ENCODE data around the gene TMEM51.

DNA sequence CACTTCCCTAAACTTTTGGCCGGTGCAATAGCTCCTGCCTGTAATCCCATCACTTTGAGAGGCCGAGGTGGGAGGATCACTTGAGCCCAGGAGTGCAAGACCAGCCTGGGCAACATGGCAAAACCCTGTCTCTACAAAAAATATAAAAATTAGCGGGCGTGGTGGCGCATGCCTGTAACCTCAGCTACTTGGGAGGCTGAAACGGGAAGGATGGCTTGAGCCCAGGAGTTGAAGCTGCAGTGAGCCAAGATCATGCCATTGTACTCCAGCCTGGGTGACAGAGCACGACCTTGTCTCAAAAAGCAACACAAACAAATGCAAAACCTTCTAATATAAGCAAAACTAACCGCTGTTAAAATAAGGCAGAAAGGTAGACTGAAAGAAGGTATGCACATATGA, 25.9 kb downstream of the TMEM51 start:
- TF ChIP-seq, protein P1, sequence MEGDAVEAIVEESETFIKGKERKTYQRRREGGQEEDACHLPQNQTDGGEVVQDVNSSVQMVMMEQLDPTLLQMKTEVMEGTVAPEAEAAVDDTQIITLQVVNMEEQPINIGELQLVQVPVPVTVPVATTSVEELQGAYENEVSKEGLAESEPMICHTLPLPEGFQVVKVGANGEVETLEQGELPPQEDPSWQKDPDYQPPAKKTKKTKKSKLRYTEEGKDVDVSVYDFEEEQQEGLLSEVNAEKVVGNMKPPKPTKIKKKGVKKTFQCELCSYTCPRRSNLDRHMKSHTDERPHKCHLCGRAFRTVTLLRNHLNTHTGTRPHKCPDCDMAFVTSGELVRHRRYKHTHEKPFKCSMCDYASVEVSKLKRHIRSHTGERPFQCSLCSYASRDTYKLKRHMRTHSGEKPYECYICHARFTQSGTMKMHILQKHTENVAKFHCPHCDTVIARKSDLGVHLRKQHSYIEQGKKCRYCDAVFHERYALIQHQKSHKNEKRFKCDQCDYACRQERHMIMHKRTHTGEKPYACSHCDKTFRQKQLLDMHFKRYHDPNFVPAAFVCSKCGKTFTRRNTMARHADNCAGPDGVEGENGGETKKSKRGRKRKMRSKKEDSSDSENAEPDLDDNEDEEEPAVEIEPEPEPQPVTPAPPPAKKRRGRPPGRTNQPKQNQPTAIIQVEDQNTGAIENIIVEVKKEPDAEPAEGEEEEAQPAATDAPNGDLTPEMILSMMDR (IDR thresholded peaks at IDR 0.05; ENCODE audit: low read depth, low read length, poor library complexity, severe bottlenecking), result no peak
- TF ChIP-seq EZH2phosphoT487 (IDR thresholded peaks at IDR 0.05; ENCODE audit: borderline replicate concordance, low read length), result no peak

Measured in DOHH2 (cell line).